ENCODE measurements around the gene ACAN. TPM values are rescaled to one million over a fixed set of nuclear protein-coding genes. Genes with fewer than 3 reads are reported as not detected.

The ACAN gene
- total RNA-seq, 1 experiment from 2014 or later: 0.50 TPM

- Histone ChIP-seq H3K27me3 (ENCODE audit: insufficient read depth, low read length) (no peaks in the 10 kb centered on the region), H4K20me1 (ENCODE audit: control insufficient read depth, insufficient read depth, insufficient read length) (no peaks in the 10 kb centered on the region), H2AK5ac (ENCODE audit: insufficient read length, low read length) (no peak overlapping the region), H3K23ac (ENCODE audit: insufficient read length, low read depth, low read length) (no peak overlapping the region), H3T11ph (ENCODE audit: low read length) (no peak overlapping the region), H3K27ac (ENCODE audit: insufficient read length, low read depth, low read length) (no peak overlapping the region), H2BK12ac (ENCODE audit: insufficient read length, low read depth, low read length) (no peak overlapping the region), H3K9ac (ENCODE audit: extremely low read depth, insufficient read length, low read length) (no peak overlapping the region), H3K4me2 (ENCODE audit: insufficient read depth, insufficient read length, low read length) (peak overlapping the region; percentile 23), H3K79me1 (ENCODE audit: insufficient read depth, low read depth, low read length, poor library complexity, severe bottlenecking) (no peaks in the 10 kb centered on the region), H3K56ac (ENCODE audit: insufficient read length, low read depth, low read length) (no peak overlapping the region), H2BK5ac (ENCODE audit: insufficient read length, low read length) (no peak overlapping the region), H2BK20ac (ENCODE audit: low read depth, low read length, poor library complexity, severe bottlenecking) (no peak overlapping the region), H4K8ac (replicated peaks; ENCODE audit: insufficient read length, low read depth, low read length) (no peak overlapping the region), H4K5ac (ENCODE audit: insufficient read length, low read depth, low read length) (no peak overlapping the region), H3K4me1 (ENCODE audit: insufficient read depth, low read length) (peaks cover 7% of the 10 kb centered on the region; the same call in 1 of the 2 replicates), H3K14ac (ENCODE audit: insufficient read depth, low read length) (no peak overlapping the region), H4K91ac (ENCODE audit: insufficient read length, low read depth, low read length) (no peak overlapping the region), H2AFZ (ENCODE audit: low read length) (no peak overlapping the region), H3K9me3 (ENCODE audit: control insufficient read depth, low read depth, low read length) (no peaks in the 10 kb centered on the region), H2BK120ac (ENCODE audit: low read depth, low read length, poor library complexity, severe bottlenecking) (no peak overlapping the region), H2BK15ac (ENCODE audit: low read depth, low read length) (no peak overlapping the region), H3K4ac (ENCODE audit: low read depth, low read length) (no peak overlapping the region), H3K18ac (ENCODE audit: insufficient read length, low read depth, low read length) (no peak overlapping the region), H3K79me2 (ENCODE audit: insufficient read depth, low read length) (no peaks in the 10 kb centered on the region), H3K23me2 (ENCODE audit: insufficient read length, low read depth, low read length, poor library complexity, severe bottlenecking) (no peaks in the 10 kb centered on the region)
- no CpG with 5 or more reads among the region's 22 CpGs for WGBS (ENCODE audit: extremely low coverage, insufficient read length, low lambda C conversion rate)
- peaks cover 49% of the 10 kb centered on the region for H3K27me3 Mint-ChIP-seq (ENCODE audit: low read depth)
- no peak overlapping the region for H3K27ac Mint-ChIP-seq
- H3K4me1 Mint-ChIP-seq: peaks cover 12 to 19% of the 10 kb centered on the region in 2 experiments
- TF ChIP-seq CTCF (conservative IDR thresholded peaks at IDR 0.05): 0 out of 3 replicates have a peak, but pooled peaks have one; percentile 14
- no peaks in the 10 kb centered on the region for H3K36me3 Mint-ChIP-seq (ENCODE audit: insufficient read depth in 1 of 3, low read depth in 3 of 3)
- no peak overlapping the region; a peak in 1 of 5 replicates for H3K4me3 Mint-ChIP-seq
- H3K9me3 Mint-ChIP-seq: no peaks in the 10 kb centered on the region; a peak in 1 of 5 replicates
- no peak for DNase-seq
Observed at GRCh38 chr15:88792342-88793282, 10.6 kb upstream of the ACAN start.
